ENCODE data around the gene VIPR1.

GRCh38 chr3:42511201-42511600 lies 8.8 kb downstream of the VIPR1 start:
- TF ChIP-seq CTCF (IDR thresholded peaks at IDR 0.05 in 4 of 5, conservative IDR thresholded peaks at IDR 0.05 in 1 of 5) (no peak), POLR2A (IDR thresholded peaks at IDR 0.05) (no peak)
